Mesothelial cell of epicardium (in vitro differentiated cells): ENCODE data around the gene FAM184A. TPM values are rescaled to one million over a fixed set of nuclear protein-coding genes. Genes with fewer than 3 reads are reported as not detected.
"Not testable (repeated sequence)": the region's sequence is repeated elsewhere in the genome, so short reads cannot be mapped to it uniquely, and the experiment has no call there.

Experiments
- DNase-seq, 2 experiments: peaks; one replicate each; pipeline ENCODE4 v3.0.0; 2021; ENCODE audit warnings: low spot score in 2 of 2; ENCODE audit not compliant: unreplicated experiment in 2 of 2
- H3K27ac Mint-ChIP-seq: 2 replicates; pipeline ENCODE4 v1.8.0; 2021; ENCODE audit warnings: mixed read lengths
- H3K27me3 Mint-ChIP-seq: 2 replicates; pipeline ENCODE4 v1.8.0; 2021; ENCODE audit warnings: low read depth, mixed read lengths
- H3K36me3 Mint-ChIP-seq: 2 replicates; pipeline ENCODE4 v1.8.0; 2021; ENCODE audit warnings: mixed read lengths
- H3K4me1 Mint-ChIP-seq: 2 replicates; pipeline ENCODE4 v1.8.0; 2021; ENCODE audit warnings: mixed read lengths
- H3K4me3 Mint-ChIP-seq: 2 replicates; pipeline ENCODE4 v1.8.0; 2021; ENCODE audit warnings: mild to moderate bottlenecking, moderate library complexity, mixed read lengths
- H3K9me3 Mint-ChIP-seq: 2 replicates; pipeline ENCODE4 v1.8.0; 2021; ENCODE audit warnings: mixed read lengths
- total RNA-seq: library from RNA; stranded (reverse); gene quantifications from 3 replicates; pipeline ENCODE4 v1.2.1, GENCODE V29; 2021
- TF ChIP-seq, protein P1 (sequence below): fragments of 200-600 bp; sonication (generic); IDR thresholded peaks from one replicate; pipeline ENCODE4 v1.5.0; 2021; ENCODE audit warnings: antibody characterized with exemption; ENCODE audit not compliant: unreplicated experiment

FAM184A gene
- total RNA-seq, 1 donor from 2014 or later = 4.1 TPM

GRCh38 chr6:119020597-119021561, 57.6 kb downstream of the FAM184A start:
- no peaks in the 10 kb centered on the region for H3K27me3 Mint-ChIP-seq
- no peaks in the 10 kb centered on the region for H3K4me1 Mint-ChIP-seq

GRCh38 chr6:119015165-119015564, 63.3 kb downstream of the FAM184A start:
- peaks cover 14% of the 10 kb centered on the region for H3K36me3 Mint-ChIP-seq
- H3K4me1 Mint-ChIP-seq, H3K27ac Mint-ChIP-seq, DNase-seq, H3K27me3 Mint-ChIP-seq, H3K4me3 Mint-ChIP-seq, H3K9me3 Mint-ChIP-seq: not testable (repeated sequence)

More at GRCh38 chr6:119020597-119021561, 57.6 kb downstream of the FAM184A start:
- DNase-seq = no peak
- TF ChIP-seq, protein P1, sequence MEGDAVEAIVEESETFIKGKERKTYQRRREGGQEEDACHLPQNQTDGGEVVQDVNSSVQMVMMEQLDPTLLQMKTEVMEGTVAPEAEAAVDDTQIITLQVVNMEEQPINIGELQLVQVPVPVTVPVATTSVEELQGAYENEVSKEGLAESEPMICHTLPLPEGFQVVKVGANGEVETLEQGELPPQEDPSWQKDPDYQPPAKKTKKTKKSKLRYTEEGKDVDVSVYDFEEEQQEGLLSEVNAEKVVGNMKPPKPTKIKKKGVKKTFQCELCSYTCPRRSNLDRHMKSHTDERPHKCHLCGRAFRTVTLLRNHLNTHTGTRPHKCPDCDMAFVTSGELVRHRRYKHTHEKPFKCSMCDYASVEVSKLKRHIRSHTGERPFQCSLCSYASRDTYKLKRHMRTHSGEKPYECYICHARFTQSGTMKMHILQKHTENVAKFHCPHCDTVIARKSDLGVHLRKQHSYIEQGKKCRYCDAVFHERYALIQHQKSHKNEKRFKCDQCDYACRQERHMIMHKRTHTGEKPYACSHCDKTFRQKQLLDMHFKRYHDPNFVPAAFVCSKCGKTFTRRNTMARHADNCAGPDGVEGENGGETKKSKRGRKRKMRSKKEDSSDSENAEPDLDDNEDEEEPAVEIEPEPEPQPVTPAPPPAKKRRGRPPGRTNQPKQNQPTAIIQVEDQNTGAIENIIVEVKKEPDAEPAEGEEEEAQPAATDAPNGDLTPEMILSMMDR = no peak
- Mint-ChIP-seq H3K4me3 (no peak overlapping the region), H3K36me3 (peaks cover 9% of the 10 kb centered on the region), H3K27ac (no peak overlapping the region), H3K9me3 (no peaks in the 10 kb centered on the region)

DNA sequence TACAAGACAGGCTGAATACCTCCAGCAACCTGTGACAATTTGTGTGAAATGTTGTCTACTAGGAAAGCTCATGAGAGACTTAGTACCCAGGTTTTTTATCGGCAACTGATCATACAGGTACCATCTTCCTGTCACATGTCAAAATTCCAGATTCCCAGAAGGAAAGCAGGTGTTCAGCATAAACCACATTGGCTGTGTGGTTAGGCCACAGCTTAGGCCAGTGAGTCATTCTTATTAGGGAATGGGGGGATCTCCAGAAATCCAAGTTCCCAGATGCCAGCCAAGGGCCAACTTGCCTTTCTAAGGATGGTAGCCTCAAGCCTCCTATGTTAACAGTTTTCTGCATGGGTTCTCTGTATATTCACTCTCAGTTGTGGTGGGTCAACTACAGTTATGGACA, 65.9 kb downstream of the FAM184A start:
- H3K4me1 Mint-ChIP-seq = no peaks in the 10 kb centered on the region
- TF ChIP-seq, protein P1 = no peak
- H3K4me3 Mint-ChIP-seq = no peak overlapping the region
- H3K27ac Mint-ChIP-seq = no peak overlapping the region
- H3K9me3 Mint-ChIP-seq = peaks cover 19% of the 10 kb centered on the region
- H3K36me3 Mint-ChIP-seq = peaks cover 32% of the 10 kb centered on the region
- H3K27me3 Mint-ChIP-seq = no peaks in the 10 kb centered on the region
- DNase-seq = no peak

GRCh38 chr6:119009266-119009665, 69.2 kb downstream of the FAM184A start:
- DNase-seq, H3K4me1 Mint-ChIP-seq, H3K27ac Mint-ChIP-seq, H3K4me3 Mint-ChIP-seq, H3K27me3 Mint-ChIP-seq: not testable (repeated sequence)
- Mint-ChIP-seq H3K36me3 (peaks cover 22% of the 10 kb centered on the region), H3K9me3 (peaks cover 19% of the 10 kb centered on the region)

- Mint-ChIP-seq H3K27me3 (no peaks in the 10 kb centered on the region), H3K9me3 (peaks cover 19% of the 10 kb centered on the region), H3K4me1 (peaks cover 2% of the 10 kb centered on the region), H3K36me3 (peaks cover 21% of the 10 kb centered on the region), H3K27ac (no peak overlapping the region), H3K4me3 (no peak overlapping the region)
- TF ChIP-seq, protein P1 = no peak
- no peak for DNase-seq
Observed at GRCh38 chr6:119006974-119007373, 71.5 kb downstream of the FAM184A start.

GRCh38 chr6:119002069-119002468, 76.4 kb downstream of the FAM184A start:
- TF ChIP-seq, protein P1 = no peak
- Mint-ChIP-seq H3K4me1 (peaks cover 6% of the 10 kb centered on the region), H3K9me3 (no peaks in the 10 kb centered on the region), H3K27ac (no peak overlapping the region), H3K36me3 (no peaks in the 10 kb centered on the region), H3K4me3 (no peak overlapping the region), H3K27me3 (no peaks in the 10 kb centered on the region)
- no peak for DNase-seq
